GM18499 (cell line): ENCODE measurements around the gene BICC1.

Source experiments
- ATAC-seq: cut with Tn5 transposase; IDR thresholded peaks from one replicate; pipeline ENCODE4 v1.9.1; 2021; ENCODE audit warnings: moderate number of reproducible peaks; ENCODE audit not compliant: insufficient read depth, unreplicated experiment

BICC1 gene

DNA sequence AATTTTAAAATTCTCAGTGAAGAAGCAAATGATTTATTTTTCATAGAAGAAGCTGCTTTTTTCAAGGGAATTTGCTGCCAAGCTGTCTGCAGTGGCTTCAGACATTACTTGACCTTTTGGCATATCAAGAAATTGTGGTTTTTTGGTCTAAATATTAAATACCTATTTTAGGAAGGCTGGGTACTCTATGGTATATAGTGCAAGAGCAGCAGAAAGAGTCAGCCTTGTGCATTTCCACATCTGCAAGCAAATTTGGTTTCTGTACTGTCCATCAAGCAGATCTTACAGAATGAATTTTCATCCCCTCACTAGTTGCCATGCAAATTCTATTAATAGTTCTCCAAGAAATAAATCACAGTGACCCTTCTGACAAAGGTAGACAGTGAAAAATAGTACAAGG lies 222.0 kb downstream of the BICC1 start:
- no peak for ATAC-seq

DNA sequence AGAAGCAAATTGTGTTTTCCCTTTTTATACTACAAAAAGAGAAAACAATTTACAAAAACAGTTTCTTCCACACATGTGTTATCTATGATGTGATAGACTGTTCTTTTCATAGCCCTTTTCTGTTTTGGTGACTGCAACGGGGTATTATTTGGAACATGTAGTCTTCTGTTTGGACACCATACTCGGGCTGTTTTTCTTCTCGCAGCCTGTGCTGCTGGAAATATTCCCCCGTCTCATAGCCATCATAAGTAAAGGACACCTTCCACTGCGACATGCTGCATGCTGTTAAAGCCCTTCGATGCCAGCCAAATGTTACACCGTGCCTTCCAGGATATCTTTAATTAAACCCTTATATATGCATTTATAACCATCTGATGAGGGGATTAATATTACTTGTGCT lies 222.4 kb downstream of the BICC1 start:
- ATAC-seq = no peak

DNA sequence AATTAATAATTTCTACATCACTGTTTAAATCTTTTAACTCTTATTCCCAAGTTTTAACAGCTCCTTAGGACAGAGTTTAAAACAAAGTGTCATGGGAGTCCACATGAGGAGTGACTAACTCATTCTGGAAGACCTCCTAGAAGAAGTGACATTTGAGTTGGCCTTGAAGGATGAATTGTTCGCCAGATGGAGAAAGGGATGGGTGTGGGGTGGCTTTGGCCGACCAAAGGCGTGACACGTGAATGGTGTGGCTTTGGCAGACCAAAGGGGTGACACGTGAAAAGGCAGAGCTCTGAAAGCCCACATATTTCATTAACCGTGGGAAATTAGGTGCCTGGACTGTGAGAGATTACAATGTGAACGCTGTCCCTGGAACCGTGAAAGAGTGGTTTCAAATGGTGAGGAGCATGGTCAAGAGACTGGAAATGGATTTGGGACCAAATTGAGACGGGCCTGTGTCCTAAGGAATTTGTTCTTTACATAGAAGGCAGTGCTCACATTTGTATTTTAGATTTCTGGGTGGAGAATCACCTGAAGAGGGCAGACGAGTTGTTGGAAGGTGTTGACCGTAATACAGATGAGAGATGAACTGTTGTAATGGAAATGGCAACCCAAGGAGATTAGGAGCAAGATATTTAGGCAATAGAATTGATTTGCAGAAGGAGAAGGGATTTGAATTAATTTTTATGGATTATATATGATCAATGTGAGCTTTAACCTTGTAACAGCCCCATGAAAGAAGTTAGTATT lies 228.1 kb downstream of the BICC1 start:
- no peak for ATAC-seq

DNA sequence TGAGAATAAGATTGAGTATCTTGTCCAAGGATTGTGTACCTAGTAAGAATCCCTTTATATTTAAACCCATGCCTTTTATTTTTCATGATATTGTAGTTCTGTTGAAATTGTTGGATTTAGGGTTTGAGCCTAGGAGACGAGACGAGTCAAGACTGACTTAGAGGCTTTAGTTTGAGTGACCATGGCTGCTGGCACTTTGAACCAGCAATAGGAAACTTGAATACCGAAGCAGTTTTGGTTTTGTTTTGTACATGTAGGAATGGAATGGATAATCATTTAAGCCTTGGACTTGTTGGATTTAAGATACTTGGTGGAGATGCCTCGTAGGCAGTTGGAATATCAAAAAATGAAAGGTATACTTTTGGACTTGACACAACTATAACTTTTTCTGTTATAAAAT lies 229.0 kb downstream of the BICC1 start:
- ATAC-seq = no peak

DNA sequence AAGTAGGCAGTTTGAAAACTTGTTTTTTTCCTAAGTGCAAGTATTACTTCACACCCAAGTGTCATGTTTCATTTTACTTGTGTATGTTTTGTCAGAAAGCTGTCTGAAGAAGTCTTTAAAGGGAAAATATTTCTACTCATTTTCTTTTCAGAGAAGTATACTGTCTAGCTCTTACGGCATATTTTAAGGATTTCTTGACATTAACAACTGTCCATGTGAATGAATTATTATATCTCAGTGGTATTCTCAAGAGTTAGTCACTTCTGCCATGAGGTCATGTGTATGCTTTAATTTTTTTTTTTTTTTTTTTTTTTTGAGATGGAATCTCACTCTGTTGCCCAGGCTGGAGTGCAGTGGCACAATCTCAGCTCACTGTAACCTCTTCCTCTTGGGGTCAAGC lies 229.5 kb downstream of the BICC1 start:
- no peak for ATAC-seq

DNA sequence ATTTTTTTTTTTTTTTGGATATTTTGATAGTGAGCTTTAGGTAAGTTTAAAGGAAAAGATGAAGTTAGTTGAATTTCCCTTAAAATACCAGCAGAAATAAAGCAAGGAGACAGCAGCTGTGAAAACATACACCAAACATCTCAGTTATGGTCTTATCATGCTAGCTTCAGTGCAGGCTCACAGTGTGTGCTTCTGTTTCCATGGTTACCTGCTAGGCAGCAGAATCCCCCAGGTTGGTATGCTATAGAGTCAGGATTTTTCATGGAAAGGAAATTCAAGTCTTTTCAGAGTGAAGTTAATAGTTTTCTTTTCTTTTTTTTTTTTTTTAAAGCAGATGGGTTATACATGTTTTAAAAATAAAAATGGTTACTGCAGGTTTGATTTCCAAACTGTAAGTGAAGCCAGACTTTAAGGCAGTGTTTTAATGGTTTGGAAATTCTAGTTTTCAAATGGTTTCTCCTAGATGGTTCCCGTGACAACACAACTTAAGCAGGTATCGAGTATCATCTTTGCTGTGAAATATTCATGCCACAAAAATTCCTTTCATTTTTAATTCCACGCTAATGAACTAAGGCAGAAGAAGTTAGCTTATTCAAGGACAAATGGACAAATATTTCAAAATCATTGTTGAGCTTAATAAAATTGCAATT lies 230.9 kb downstream of the BICC1 start:
- ATAC-seq = no peak

DNA sequence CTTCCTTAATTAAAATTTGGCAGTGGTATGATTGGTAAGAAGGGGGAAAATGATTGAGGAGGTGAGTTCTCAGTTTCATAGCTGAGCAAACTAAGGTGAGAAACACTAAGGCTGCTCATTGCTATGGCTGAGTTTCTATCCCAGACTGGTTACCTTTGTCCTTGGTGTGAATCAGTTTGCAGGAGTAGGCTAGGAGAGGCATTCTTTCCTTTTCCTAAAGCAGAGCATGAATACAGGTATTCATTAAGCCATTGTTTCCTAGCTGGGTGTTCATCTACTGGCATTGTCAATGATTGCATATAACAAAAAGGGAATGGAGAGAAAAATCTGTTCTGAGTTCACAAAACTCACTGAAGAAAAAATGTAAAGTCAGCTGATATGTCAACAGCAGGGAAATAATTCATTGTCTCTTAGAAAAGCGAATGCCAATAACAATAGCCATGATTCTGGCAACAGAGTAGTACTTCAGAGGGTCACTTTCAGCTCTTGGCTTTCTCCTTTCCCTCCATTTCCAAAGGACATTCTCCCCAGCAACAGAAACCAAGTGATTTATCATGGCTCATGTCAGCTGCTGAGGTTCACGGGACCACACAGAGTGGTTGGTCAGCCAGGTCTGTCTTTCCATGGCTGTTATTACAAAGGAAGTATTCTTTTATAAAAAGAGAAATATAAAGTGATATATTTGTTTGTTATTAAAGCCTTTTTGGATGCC lies 234.0 kb downstream of the BICC1 start:
- no peak for ATAC-seq

DNA sequence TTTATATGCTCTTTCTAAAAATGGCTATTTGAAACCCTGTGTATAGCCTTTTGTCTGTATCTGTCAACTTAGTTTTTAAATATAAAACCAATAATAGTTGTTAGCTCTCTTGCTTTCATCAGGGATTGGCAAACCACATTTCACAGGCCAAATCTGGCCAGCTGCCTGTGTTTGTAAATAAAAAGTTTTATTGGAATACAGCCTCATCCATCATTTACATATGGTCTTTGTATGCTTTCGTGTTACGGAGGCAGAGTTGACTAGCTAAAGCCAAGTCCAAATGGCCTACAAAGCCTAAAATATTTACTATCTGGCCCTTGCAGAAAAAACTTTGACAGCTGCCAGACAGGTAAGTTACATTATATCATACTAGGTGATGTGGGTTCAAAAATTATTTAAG lies 235.0 kb downstream of the BICC1 start:
- no peak for ATAC-seq

DNA sequence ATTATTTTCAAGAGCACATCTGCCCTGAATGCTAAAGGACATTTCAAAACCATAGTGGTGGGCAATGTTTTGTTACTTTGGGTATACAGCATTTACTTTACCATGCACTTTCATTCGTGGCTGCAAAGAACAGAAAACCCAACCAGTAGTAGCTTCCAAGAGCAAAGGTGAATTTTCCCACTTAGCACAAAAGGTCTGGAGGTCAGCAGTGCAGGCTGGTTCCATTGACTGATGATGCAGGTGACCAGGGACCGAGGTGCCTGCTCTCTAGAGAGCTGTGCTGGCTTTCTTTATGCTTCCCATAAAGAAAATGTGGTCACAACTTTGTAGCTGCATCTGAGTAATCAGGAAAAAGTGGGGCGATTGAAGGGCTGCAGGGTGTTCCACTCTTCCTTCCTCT lies 240.0 kb downstream of the BICC1 start:
- no peak for ATAC-seq

DNA sequence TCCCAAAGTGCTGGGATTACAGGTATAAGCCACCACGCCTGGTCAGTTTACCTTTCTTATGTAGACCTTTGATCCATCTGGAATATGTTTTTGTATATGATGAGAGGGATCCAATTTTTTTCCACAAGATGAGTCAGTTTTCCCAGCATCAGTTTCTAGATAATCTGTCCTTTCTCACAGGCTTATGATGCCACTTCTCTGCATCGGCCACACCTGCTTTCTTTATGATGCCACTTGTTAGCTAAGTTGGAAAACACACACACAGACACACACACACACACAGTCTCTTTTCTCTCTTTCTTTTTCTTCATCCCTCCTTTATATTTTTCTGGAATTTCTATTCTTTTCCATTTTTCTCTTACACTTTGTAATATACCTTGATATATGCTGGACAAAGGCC lies 240.8 kb downstream of the BICC1 start:
- no peak for ATAC-seq

DNA sequence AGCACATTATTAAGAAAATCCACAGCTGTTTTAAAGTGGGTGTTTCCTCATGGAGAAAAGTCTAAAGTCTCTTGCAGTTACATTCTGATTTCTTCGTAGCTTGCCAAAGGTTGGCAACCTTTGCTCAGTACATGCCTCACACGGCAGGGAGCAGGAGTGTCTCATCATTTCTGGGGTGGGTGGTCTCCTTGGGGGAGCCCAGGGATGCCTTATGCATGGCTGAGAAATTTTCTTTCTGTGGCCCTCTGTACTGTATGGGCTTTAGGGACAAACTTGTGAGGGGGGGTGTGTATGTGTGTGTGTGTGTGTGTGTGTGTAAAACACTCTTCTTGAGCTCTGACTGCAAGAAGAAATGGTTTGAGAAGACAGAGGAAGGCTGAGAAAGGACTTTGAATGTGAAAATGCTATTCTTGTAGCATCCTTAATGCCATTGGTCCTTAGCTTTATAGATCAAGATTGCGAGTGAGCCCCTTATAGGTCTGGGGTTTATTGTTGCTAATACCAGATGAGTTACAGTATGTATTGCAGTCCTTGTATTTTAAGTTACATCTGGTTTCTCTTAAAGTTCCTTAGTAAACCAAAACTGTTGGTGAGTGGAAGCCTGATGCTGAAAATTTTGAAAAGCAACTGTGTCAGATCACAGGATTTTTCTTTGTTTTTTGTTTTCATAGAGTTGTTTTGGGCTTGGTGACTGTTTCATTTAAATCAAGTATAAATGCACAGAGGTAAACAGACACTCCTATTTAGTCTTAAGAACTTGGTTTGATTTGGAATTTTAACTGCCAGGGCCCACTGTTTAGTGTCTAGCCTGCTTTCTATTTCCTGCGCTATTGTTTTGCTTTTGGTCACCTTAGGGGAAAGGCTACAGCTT lies 242.0 kb downstream of the BICC1 start:
- no peak for ATAC-seq

DNA sequence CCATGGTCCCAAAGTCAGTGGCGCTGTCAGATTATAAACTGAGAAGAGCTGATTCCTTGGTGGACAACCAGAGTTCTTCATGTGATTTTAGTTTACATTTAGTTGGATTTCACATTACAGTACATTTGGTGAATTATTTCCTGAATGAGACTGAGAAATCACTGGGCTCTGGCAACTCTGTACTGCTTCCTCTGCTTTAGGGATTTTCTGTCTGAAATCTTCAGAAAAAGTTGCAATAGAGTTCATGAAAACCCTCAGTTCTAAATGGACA lies 242.6 kb downstream of the BICC1 start:
- no peak for ATAC-seq

DNA sequence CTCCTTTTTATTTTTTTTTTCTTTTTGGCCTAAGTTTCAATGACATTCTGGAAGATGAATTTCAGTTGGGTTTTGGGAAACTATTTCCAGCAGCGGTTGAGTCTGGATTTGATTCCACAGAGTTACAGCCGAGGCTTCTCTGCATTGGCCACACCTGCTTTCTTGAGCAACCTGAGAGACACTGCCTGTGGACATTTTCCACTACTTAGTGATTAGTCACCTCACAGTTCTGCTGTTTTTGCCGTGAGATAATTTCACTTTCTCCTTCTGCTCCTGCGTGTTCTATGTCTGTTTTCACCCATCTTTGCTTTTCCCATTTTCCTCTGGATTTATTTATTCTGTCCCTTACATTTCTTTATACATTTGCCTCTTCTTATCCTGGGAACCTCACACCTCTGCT lies 243.0 kb downstream of the BICC1 start:
- ATAC-seq = no peak

DNA sequence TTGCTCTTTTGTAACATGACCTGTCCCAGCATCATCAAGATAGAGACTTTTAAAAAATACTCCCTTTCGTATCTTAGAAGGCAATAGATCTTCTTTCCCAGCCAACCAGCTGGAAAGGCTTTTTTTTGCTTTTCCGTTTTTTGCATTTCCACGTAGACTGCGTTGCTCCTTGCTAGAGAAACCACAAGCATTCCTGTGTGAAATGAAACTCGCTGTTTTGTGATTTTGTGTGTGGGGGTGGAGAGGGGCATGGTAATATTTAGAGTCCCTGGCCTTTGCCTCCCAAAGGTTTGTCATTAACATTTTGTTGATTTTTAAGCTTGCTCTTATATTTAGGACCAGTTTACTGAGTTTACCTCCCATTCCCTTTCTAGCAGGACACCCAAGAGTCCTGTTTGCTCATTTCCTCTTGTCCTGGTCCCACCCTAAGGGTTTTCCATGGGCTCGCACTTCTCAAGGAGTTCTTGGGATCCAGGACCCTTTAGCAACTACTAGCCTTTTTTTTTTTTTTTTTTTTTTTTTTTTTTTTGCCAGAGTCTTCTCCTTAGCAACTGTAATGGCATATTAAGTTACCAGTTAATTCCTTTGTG lies 243.6 kb downstream of the BICC1 start:
- ATAC-seq = no peak

DNA sequence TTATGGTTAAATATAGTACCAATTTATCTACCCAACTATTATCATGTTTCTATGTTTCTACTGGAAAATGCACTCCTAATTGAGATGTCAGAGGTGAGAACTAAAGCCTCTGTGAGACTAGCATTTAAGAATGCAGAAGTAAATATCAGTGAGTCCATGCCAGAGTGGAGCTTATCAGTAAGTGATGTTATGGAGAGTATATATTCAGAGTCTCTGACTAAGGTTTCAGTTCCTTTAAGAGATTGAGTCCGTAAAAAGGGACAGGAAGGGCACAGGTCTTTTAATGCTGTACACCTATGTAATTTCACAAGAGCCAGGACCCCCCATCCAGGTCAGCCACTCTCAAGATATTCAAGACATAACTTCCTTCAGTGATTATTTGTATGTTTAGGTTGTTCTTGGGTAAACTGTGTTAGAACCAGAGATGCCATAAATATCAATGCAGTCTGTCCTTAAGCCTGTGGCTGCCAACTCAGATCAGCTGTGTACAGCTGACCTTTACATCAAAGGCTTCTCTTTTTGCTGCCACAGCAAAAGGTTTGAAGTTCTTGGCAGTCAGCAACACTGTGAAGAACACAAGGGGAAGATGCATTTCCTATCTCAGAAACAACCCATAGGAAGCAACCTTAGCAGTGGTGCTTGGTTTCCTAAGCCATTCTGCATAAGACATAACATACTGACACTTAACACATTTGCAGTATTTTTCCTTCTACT lies 244.8 kb downstream of the BICC1 start:
- no peak for ATAC-seq

DNA sequence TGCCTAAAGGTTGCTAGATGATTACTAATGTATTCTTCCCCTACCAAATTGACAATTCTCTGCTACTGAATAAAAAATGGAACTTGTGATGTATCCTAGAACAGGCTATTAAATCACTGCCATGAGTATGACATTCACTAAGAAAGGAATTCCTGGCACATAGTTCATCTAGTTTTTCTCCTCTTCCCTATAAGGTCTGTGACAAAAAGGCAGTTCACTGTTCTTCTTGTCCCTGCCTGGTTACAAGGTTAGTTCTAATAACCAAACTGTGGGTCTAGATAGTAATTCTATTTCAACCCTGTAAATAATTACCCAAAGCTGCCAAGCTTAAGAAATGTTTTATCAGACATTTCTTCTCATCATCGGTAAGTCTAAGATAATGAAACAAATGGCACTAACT lies 245.6 kb downstream of the BICC1 start:
- ATAC-seq = no peak

DNA sequence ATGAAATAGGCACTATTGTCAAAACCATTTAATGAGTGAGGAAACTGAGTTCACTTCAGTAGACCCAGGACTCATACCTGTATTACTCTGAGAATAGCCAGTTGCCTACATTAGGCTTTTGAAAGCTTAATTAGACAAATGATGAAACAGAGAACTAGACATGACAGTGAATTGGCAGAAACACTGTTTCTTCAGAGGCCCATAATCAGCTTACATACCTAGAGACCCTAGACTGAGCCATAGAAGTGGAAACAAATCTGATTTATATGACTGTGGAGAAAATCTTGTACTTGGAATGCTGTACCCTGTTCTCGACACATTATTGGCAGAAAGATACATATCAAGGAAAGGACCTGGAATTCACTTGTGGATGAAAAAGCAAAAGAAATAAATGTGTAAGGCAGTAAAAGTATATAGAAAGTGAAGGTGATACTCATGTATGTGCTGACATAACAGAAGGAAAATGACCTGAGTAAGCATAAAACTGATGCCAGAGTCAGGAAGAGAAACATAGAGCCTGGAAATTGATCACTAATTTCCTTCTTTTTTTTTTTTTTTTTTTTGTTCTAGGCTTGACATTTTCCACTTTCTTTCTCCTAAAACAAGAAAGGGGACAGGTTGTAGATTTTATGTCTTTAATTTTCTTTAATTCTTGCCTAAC lies 251.5 kb downstream of the BICC1 start:
- no peak for ATAC-seq

DNA sequence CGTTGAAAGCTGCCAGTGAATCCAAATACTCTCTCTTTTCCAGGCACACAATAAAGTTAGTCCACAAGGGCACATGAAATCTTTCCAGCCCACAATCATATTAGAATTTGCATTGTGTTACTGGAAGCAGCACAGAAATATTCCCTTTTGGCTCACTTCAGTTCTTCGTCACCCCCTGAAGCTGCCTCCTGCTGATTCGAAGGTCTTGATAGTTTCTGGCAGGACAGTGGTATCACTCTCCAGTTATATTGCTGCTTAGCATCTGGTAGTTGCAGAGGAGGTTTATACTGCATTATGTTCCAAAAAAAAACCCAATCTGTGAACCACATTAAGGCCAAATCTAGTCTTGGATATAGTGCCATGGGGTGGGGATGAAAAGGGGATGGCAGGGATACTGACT lies 253.2 kb downstream of the BICC1 start:
- ATAC-seq = no peak

DNA sequence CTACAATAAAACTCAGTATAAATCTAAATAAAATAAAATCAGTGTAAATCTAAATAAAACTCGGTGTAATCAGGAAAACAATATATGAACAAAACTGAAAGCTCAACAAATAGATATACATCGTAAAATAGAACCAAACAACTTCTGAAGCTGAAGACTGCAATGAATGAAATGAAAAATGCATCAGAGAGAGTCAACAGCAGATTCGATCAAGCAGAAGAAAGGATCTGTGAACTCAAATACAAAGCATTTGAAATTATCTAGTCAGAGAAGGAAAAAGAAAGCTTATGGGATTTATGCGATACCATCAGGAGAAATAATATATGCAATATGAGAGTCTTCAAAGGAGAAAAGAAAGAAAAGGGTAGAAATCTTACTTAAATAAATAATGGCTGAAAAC lies 255.0 kb downstream of the BICC1 start:
- ATAC-seq = no peak
